ENCODE data around the gene PAPPA.

The PAPPA gene

DNA sequence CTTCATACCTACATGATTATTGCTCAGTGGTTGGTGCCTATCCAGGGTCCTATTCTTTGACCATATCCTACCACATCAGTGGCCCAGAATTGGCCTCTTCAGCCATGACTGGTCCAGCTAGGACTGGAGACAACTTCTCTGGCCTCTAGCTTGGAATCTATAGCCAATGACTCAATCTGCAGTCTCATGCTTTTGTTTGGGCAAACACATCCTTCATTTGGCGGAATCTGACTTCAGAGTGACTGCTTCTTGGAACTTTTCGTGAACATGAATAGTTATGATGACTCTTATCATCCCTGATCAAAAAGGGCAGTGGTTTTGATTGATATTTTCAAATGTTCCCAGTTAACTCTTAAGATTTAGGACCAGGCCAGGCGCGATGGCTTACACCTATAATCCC is 134.1 kb downstream of the PAPPA start:
- Histone ChIP-seq H3K9me3 (ENCODE audit: insufficient read depth, low read length) (no peaks in the 10 kb centered on the region), H3K4me2 (ENCODE audit: low read length) (no peak overlapping the region), H3K79me2 (ENCODE audit: low read length) (no peaks in the 10 kb centered on the region), H3K27ac (ENCODE audit: low read length) (no peak overlapping the region), H2AFZ (ENCODE audit: low read depth, low read length) (no peak overlapping the region), H3K9ac (ENCODE audit: low read length) (no peak overlapping the region), H3K4me3 (ENCODE audit: low read length) (no peak overlapping the region), H3K27me3 (ENCODE audit: low read depth, low read length) (peaks cover 7% of the 10 kb centered on the region), H3K36me3 (replicated peaks; ENCODE audit: low read depth, low read length) (no peaks in the 10 kb centered on the region), H4K20me1 (ENCODE audit: insufficient read depth, low read length) (no peaks in the 10 kb centered on the region), H3K4me1 (ENCODE audit: low read length) (no peaks in the 10 kb centered on the region)
- no peak for TF ChIP-seq EZH2phosphoT487 (IDR thresholded peaks at IDR 0.05; ENCODE audit: low read depth)
- TF ChIP-seq, protein P1, sequence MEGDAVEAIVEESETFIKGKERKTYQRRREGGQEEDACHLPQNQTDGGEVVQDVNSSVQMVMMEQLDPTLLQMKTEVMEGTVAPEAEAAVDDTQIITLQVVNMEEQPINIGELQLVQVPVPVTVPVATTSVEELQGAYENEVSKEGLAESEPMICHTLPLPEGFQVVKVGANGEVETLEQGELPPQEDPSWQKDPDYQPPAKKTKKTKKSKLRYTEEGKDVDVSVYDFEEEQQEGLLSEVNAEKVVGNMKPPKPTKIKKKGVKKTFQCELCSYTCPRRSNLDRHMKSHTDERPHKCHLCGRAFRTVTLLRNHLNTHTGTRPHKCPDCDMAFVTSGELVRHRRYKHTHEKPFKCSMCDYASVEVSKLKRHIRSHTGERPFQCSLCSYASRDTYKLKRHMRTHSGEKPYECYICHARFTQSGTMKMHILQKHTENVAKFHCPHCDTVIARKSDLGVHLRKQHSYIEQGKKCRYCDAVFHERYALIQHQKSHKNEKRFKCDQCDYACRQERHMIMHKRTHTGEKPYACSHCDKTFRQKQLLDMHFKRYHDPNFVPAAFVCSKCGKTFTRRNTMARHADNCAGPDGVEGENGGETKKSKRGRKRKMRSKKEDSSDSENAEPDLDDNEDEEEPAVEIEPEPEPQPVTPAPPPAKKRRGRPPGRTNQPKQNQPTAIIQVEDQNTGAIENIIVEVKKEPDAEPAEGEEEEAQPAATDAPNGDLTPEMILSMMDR (IDR thresholded peaks at IDR 0.05; ENCODE audit: low read depth, low read length), result no peak

GRCh38 chr9:116288658-116289057 is 135.1 kb downstream of the PAPPA start:
- H2AFZ ChIP-seq (ENCODE audit: low read depth, low read length), result no peak overlapping the region
- no peaks in the 10 kb centered on the region for H3K4me1 ChIP-seq (ENCODE audit: low read length)
- no peak overlapping the region for H3K4me2 ChIP-seq (ENCODE audit: low read length)
- no peak overlapping the region for H3K4me3 ChIP-seq (ENCODE audit: low read length)
- no peaks in the 10 kb centered on the region for H3K79me2 ChIP-seq (ENCODE audit: low read length)
- TF ChIP-seq, protein P1 (IDR thresholded peaks at IDR 0.05; ENCODE audit: low read depth, low read length), result no peak
- no peak for TF ChIP-seq EZH2phosphoT487 (IDR thresholded peaks at IDR 0.05; ENCODE audit: low read depth)
- H3K27ac ChIP-seq (ENCODE audit: low read length), result no peak overlapping the region
- H3K27me3 ChIP-seq (ENCODE audit: low read depth, low read length), result peaks cover 10% of the 10 kb centered on the region
- H3K9ac ChIP-seq (ENCODE audit: low read length), result no peak overlapping the region
- H3K36me3 ChIP-seq (replicated peaks; ENCODE audit: low read depth, low read length), result no peaks in the 10 kb centered on the region
- H4K20me1 ChIP-seq (ENCODE audit: insufficient read depth, low read length), result no peaks in the 10 kb centered on the region
- H3K9me3 ChIP-seq (ENCODE audit: insufficient read depth, low read length), result no peaks in the 10 kb centered on the region

GRCh38 chr9:116297346-116297745 is 143.8 kb downstream of the PAPPA start:
- H3K9ac ChIP-seq (ENCODE audit: low read length), result no peak overlapping the region
- H3K27me3 ChIP-seq (ENCODE audit: low read depth, low read length), result peaks cover 14% of the 10 kb centered on the region
- H3K27ac ChIP-seq (ENCODE audit: low read length), result no peak overlapping the region
- H2AFZ ChIP-seq (ENCODE audit: low read depth, low read length), result no peak overlapping the region
- no peaks in the 10 kb centered on the region for H4K20me1 ChIP-seq (ENCODE audit: insufficient read depth, low read length)
- H3K79me2 ChIP-seq (ENCODE audit: low read length), result no peaks in the 10 kb centered on the region
- no peak overlapping the region for H3K4me3 ChIP-seq (ENCODE audit: low read length)
- no peaks in the 10 kb centered on the region for H3K4me1 ChIP-seq (ENCODE audit: low read length)
- no peaks in the 10 kb centered on the region for H3K9me3 ChIP-seq (ENCODE audit: insufficient read depth, low read length)
- H3K36me3 ChIP-seq (replicated peaks; ENCODE audit: low read depth, low read length), result no peaks in the 10 kb centered on the region
- no peak for TF ChIP-seq EZH2phosphoT487 (IDR thresholded peaks at IDR 0.05; ENCODE audit: low read depth)
- TF ChIP-seq, protein P1 (IDR thresholded peaks at IDR 0.05; ENCODE audit: low read depth, low read length), result no peak
- H3K4me2 ChIP-seq (ENCODE audit: low read length), result no peak overlapping the region

GRCh38 chr9:116298249-116298648 is 144.7 kb downstream of the PAPPA start:
- H3K79me2 ChIP-seq (ENCODE audit: low read length), result no peaks in the 10 kb centered on the region
- no peak overlapping the region for H3K27ac ChIP-seq (ENCODE audit: low read length)
- no peak overlapping the region for H3K4me3 ChIP-seq (ENCODE audit: low read length)
- no peak overlapping the region for H2AFZ ChIP-seq (ENCODE audit: low read depth, low read length)
- H3K27me3 ChIP-seq (ENCODE audit: low read depth, low read length), result peaks cover 11% of the 10 kb centered on the region
- H3K4me1 ChIP-seq (ENCODE audit: low read length), result no peaks in the 10 kb centered on the region
- no peak overlapping the region for H3K4me2 ChIP-seq (ENCODE audit: low read length)
- no peak for TF ChIP-seq EZH2phosphoT487 (IDR thresholded peaks at IDR 0.05; ENCODE audit: low read depth)
- TF ChIP-seq, protein P1 (IDR thresholded peaks at IDR 0.05; ENCODE audit: low read depth, low read length), result no peak
- no peaks in the 10 kb centered on the region for H3K36me3 ChIP-seq (replicated peaks; ENCODE audit: low read depth, low read length)
- no peaks in the 10 kb centered on the region for H3K9me3 ChIP-seq (ENCODE audit: insufficient read depth, low read length)
- H4K20me1 ChIP-seq (ENCODE audit: insufficient read depth, low read length), result no peaks in the 10 kb centered on the region
- H3K9ac ChIP-seq (ENCODE audit: low read length), result no peak overlapping the region
